NCI-H2227 (cell line): ENCODE data around the gene CHST15.
A peak's percentile ranks its signal among the peaks of the same experiment; 100 is the strongest.

Source experiments
- DNase-seq: peaks from one replicate; lab custom pipeline; 2025; ENCODE audit not compliant: unreplicated experiment; lab: John Stamatoyannopoulos, UW

Gene CHST15

GRCh38 chr10:124001391-124002148 lies 91.8 kb downstream of the CHST15 start:
- DNase-seq, result no peak

GRCh38 chr10:124000792-124001201 lies 92.6 kb downstream of the CHST15 start:
- DNase-seq, result no peak

GRCh38 chr10:123999956-124000615 lies 93.3 kb downstream of the CHST15 start:
- DNase-seq, result no peak

- DNase-seq, result no peak
Measured at GRCh38 chr10:123999261-123999660, 94.1 kb downstream of the CHST15 start.

GRCh38 chr10:123998197-123999141 lies 94.9 kb downstream of the CHST15 start:
- no peak for DNase-seq

GRCh38 chr10:123997486-123998196 lies 95.8 kb downstream of the CHST15 start:
- no peak for DNase-seq

- no peak for DNase-seq
Measured at GRCh38 chr10:123997013-123997412, 96.4 kb downstream of the CHST15 start.

- no peak for DNase-seq
Measured at GRCh38 chr10:123996302-123996701, 97.1 kb downstream of the CHST15 start.

GRCh38 chr10:123995461-123996131 lies 97.8 kb downstream of the CHST15 start:
- DNase-seq, result no peak

- no peak for DNase-seq
Measured at GRCh38 chr10:123995082-123995460, 98.3 kb downstream of the CHST15 start.

GRCh38 chr10:123994417-123995081 lies 98.8 kb downstream of the CHST15 start:
- DNase-seq, result peak; percentile 85

- DNase-seq, result no peak
Measured at GRCh38 chr10:123993534-123994416, 99.6 kb downstream of the CHST15 start.

- DNase-seq, result peak; percentile 8
Measured at GRCh38 chr10:123991611-123992570, 101.5 kb downstream of the CHST15 start.

- no peak for DNase-seq
Measured at GRCh38 chr10:123990889-123991288, 102.5 kb downstream of the CHST15 start.

GRCh38 chr10:123988694-123989093 lies 104.7 kb downstream of the CHST15 start:
- no peak for DNase-seq

- no peak for DNase-seq
Measured at GRCh38 chr10:123986736-123987135, 106.7 kb downstream of the CHST15 start.

GRCh38 chr10:123974406-123974805 lies 119.0 kb downstream of the CHST15 start:
- no peak for DNase-seq
